ENCODE results near the gene ATP8B4.

DNA sequence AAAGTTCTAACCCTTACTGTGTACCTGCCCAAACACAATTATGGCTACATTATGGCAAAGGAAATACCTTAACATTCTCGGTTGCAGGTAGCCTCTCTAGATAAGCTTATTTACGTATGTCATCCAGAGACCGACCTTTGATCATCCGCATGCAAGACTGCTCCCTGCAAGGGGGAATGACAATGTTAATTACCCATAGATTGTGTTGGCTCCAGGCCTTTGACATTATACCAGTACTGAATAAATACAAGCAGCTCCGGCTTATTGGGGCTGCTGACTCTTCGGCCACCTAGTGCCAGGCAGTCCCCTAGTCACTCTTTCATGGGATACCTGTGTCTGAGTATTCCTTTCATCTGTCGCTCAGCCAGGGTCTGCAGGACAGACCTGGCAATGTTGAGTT lies 274.6 kb downstream of the ATP8B4 start:
- TF ChIP-seq, protein P1, sequence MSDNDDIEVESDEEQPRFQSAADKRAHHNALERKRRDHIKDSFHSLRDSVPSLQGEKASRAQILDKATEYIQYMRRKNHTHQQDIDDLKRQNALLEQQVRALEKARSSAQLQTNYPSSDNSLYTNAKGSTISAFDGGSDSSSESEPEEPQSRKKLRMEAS (IDR thresholded peaks at IDR 0.05; ENCODE audit: insufficient read depth, insufficient read length): no peak
- TF ChIP-seq CTCF (IDR thresholded peaks at IDR 0.05; ENCODE audit: extremely low read depth in 1 of 2, insufficient read depth in 1 of 2, low read depth in 1 of 2, low read length in 2 of 2) (no peak), EZH2 (IDR thresholded peaks at IDR 0.05; ENCODE audit: borderline replicate concordance, low read depth, low read length, severe bottlenecking) (no peak), MYC (IDR thresholded peaks at IDR 0.05; ENCODE audit: low read depth, low read length) (no peak), GATA2 (IDR thresholded peaks at IDR 0.05; ENCODE audit: insufficient read depth, insufficient read length, low read depth, low read length) (no peak), JUN (IDR thresholded peaks at IDR 0.05; ENCODE audit: borderline replicate concordance, insufficient read depth, insufficient read length, low read depth) (no peak), POLR2A (IDR thresholded peaks at IDR 0.05; ENCODE audit: low read depth, low read length) (no peak), POLR2AphosphoS5 (IDR thresholded peaks at IDR 0.05; ENCODE audit: insufficient read depth, low read depth, low read length) (no peak)

Data from endothelial cell of umbilical vein (primary cell).